DOHH2 (cell line): ENCODE data around the gene FUT7.

Experiments used
- H3F3A ChIP-seq: fragments of 200-600 bp; sonication (generic), shearing (Covaris generic); 2 replicates; pipeline ENCODE4 v1.6.0; 2016; ENCODE audit warnings: antibody characterized with exemption, mild to moderate bottlenecking; ENCODE audit not compliant: control insufficient read depth, insufficient read depth
- H3K27ac ChIP-seq: fragments of 200-600 bp; sonication (generic); 2 replicates; pipeline ENCODE4 v1.5.1; 2014; ENCODE audit warnings: low read depth, mild to moderate bottlenecking, low read length, moderate library complexity
- H3K27me3 ChIP-seq: fragments of 200-600 bp; sonication (generic); 2 replicates; pipeline ENCODE4 v1.6.1; 2014; ENCODE audit warnings: mild to moderate bottlenecking, low read length, mixed read lengths; ENCODE audit not compliant: control insufficient read depth
- H3K36me3 ChIP-seq: fragments of 200-600 bp; sonication (generic); 2 replicates; pipeline ENCODE4 v1.6.1; 2014; ENCODE audit warnings: mild to moderate bottlenecking, low read length, moderate library complexity, mixed read lengths; ENCODE audit not compliant: control insufficient read depth
- H3K4me1 ChIP-seq: fragments of 200-600 bp; sonication (generic); 2 replicates; pipeline ENCODE4 v1.6.1; 2014; ENCODE audit warnings: mild to moderate bottlenecking, low read length, mixed read lengths; ENCODE audit not compliant: control insufficient read depth
- H3K4me2 ChIP-seq: fragments of 200-600 bp; sonication (generic); 2 replicates; pipeline ENCODE4 v1.6.0; 2014; ENCODE audit warnings: mild to moderate bottlenecking, low read length, moderate library complexity
- H3K4me3 ChIP-seq: fragments of 200-600 bp; sonication (generic); 2 replicates; pipeline ENCODE4 v1.5.1; 2014; ENCODE audit warnings: mild to moderate bottlenecking, low read length, mixed read lengths
- H3K79me2 ChIP-seq: fragments of 200-600 bp; sonication (generic); 2 replicates; pipeline ENCODE4 v1.6.1; 2014; ENCODE audit warnings: mild to moderate bottlenecking, low read length, mixed read lengths; ENCODE audit not compliant: control insufficient read depth
- H3K9me2 ChIP-seq: fragments of 200-600 bp; sonication (generic); replicated peaks from 2 replicates; pipeline ENCODE4 v1.6.1; 2014; ENCODE audit warnings: mild to moderate bottlenecking, low read length, mixed read lengths; ENCODE audit not compliant: control insufficient read depth
- H3K9me3 ChIP-seq: fragments of 200-600 bp; sonication (generic); 2 replicates; pipeline ENCODE4 v1.6.1; 2014; ENCODE audit warnings: antibody characterized with exemption, low read length, mixed read lengths; ENCODE audit not compliant: control insufficient read depth, insufficient read depth
- H4K20me1 ChIP-seq: fragments of 200-600 bp; sonication (generic); 2 replicates; pipeline ENCODE4 v1.6.0; 2014; ENCODE audit warnings: low read depth, mild to moderate bottlenecking, antibody characterized with exemption, low read length, moderate library complexity; ENCODE audit not compliant: control insufficient read depth, insufficient read depth
- CTCF ChIP-seq: fragments of 200-600 bp; sonication (generic); IDR thresholded peaks from one replicate; pipeline ENCODE4 v1.5.1; 2014; ENCODE audit warnings: antibody characterized with exemption, mild to moderate bottlenecking, low read depth, low read length; ENCODE audit not compliant: poor library complexity, severe bottlenecking
- EZH2phosphoT487 ChIP-seq: fragments of 200-600 bp; sonication (generic); IDR thresholded peaks from 2 replicates; pipeline ENCODE4 v1.6.1; 2017; ENCODE audit warnings: borderline replicate concordance, mild to moderate bottlenecking, antibody characterized with exemption, low read length, moderate library complexity, mixed read lengths

Gene FUT7

GRCh38 chr9:137078701-137079400, 47.0 kb upstream of the FUT7 start:
- no peak for TF ChIP-seq EZH2phosphoT487
- TF ChIP-seq CTCF: no peak
- H3K27ac ChIP-seq: no peak overlapping the region
- H3K4me1 ChIP-seq: peaks cover 26% of the 10 kb centered on the region
- no peaks in the 10 kb centered on the region for H3K9me3 ChIP-seq
- peaks cover 7% of the 10 kb centered on the region for H3K79me2 ChIP-seq
- H3K4me3 ChIP-seq: peak overlapping the region; percentile 88
- peaks cover 42% of the 10 kb centered on the region for H3K36me3 ChIP-seq
- peaks cover 6% of the 10 kb centered on the region; the same call in 1 of the 2 replicates for H3F3A ChIP-seq
- 0 out of 2 replicates have a peak, but pooled peaks cover 10% of the 10 kb centered on the region for H4K20me1 ChIP-seq
- no peaks in the 10 kb centered on the region for H3K9me2 ChIP-seq
- H3K4me2 ChIP-seq: peak overlapping the region; percentile 95
- no peaks in the 10 kb centered on the region for H3K27me3 ChIP-seq

- H4K20me1 ChIP-seq: 0 out of 2 replicates have a peak, but pooled peaks cover 10% of the 10 kb centered on the region
- H3K79me2 ChIP-seq: peaks cover 7% of the 10 kb centered on the region
- H3K4me1 ChIP-seq: peaks cover 26% of the 10 kb centered on the region
- no peaks in the 10 kb centered on the region for H3K9me3 ChIP-seq
- H3K36me3 ChIP-seq: peaks cover 40% of the 10 kb centered on the region
- H3K27me3 ChIP-seq: no peaks in the 10 kb centered on the region
- peaks cover 6% of the 10 kb centered on the region; the same call in 1 of the 2 replicates for H3F3A ChIP-seq
- H3K27ac ChIP-seq: no peak overlapping the region
- no peak for TF ChIP-seq CTCF
- no peak for TF ChIP-seq EZH2phosphoT487
- H3K9me2 ChIP-seq: no peaks in the 10 kb centered on the region
- peak overlapping the region; percentile 95 for H3K4me2 ChIP-seq
- peak overlapping the region; percentile 88 for H3K4me3 ChIP-seq
These were observed 46.1 kb upstream of the FUT7 start for GRCh38 chr9:137077758-137078693.

- Histone ChIP-seq H3K27ac (no peak within 1 kb of the TSS), H3K9me3 (no peaks in the 10 kb centered on the region), H3K27me3 (no peaks in the 10 kb centered on the region), H3K9me2 (no peaks in the 10 kb centered on the region), H3K36me3 (peaks cover 33% of the 10 kb centered on the region), H3K4me2 (peak within 1 kb of the TSS; percentile 95), H4K20me1 (0 out of 2 replicates have a peak, but pooled peaks cover 10% of the 10 kb centered on the region), H3K4me1 (peaks cover 26% of the 10 kb centered on the region), H3F3A (peaks cover 6% of the 10 kb centered on the region; the same call in 1 of the 2 replicates), H3K4me3 (peak within 1 kb of the TSS; percentile 88), H3K79me2 (peaks cover 7% of the 10 kb centered on the region)
- TF ChIP-seq CTCF (no peak), EZH2phosphoT487 (no peak)
These were observed 45.3 kb upstream of the FUT7 start, which contains the start of gene UAP1L1 for GRCh38 chr9:137077010-137077747. Gene UAP1L1, plus strand, starts transcription at chr9:137077517. Its CDS starts 16 bp downstream, at chr9:137077533.
